NCI-H82 (cell line): Measurements from ENCODE around the gene PCDHGB4.
"Not testable (repeated sequence)": the region's sequence is repeated elsewhere in the genome, so short reads cannot be mapped to it uniquely, and the experiment has no call there.

Experiments
- DNase-seq: peaks from one replicate; lab custom pipeline; 2025; lab: John Stamatoyannopoulos, UW

Gene PCDHGB4

GRCh38 chr5:141366016-141366896, 21.2 kb upstream of the PCDHGB4 start:
- DNase-seq: no peak

DNA sequence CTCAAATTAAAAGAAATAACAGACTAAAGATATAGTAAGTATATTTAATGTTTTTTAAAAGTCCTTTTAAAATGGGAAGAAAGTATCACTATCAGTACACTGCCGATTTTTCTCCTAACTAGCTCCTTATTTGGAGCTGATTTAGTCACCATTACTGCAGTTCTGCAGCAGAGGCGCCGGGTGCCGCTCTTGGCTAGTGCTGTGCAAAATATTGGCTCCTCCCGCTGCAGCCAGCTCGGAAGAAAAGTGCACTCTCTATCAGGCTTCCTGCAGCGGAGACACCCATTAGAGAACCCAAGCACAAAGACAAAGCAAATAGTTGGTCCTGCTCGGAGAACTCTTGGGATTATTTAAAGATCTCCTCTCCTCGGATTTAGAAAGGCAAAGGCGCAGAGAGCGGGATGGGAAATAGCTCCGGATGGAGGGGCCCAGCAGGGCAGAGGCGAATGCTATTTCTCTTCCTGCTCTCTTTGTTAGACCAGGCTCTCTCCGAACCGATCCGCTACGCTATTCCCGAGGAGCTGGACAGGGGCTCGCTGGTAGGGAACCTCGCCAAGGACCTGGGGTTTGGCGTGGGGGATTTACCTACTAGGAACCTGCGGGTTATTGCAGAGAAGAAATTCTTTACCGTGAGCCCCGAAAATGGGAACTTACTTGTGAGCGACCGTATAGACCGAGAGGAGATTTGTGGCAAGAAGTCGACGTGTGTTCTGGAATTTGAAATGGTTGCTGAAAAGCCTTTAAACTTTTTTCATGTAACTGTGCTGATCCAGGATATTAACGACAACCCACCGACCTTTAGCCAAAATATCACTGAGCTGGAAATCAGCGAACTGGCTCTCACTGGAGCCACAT, 17.3 kb upstream of the PCDHGB4 start, which contains the start of gene PCDHGB3:
PCDHGB3 (plus strand) TSS at position 249 of the 855 bp plus-strand sequence; CDS start at position 402, 153 bp downstream.
- DNase-seq: peak; percentile 0

- DNase-seq: no peak
These were observed 15.7 kb upstream of the PCDHGB4 start for GRCh38 chr5:141371572-141372475.

DNA sequence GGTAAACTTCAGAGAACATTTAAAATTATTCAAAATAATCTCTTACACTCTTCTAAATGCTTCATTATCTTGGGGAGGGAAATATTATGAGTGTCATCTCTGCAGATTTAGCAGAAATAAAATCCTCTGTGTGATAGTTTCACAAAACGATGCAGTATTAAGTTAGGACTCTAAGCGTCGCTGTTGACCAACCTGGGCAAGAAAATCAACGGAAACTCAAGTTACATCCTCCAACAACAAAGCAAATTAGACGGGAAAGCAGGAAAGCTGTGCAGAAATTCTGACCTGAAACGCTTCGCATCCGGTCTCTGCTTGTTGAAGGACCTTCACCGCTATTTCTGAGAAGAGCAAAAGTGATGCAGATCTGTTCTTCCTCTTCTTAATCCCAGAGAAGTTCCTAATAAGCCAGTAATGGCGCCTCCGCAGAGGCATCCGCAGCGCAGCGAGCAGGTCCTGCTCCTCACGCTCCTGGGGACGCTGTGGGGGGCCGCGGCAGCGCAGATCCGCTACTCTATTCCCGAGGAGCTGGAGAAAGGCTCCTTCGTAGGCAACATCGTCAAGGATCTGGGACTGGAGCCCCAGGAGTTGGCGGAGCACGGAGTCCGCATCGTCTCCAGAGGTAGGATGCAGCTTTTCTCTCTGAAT, 13.7 kb upstream of the PCDHGB4 start, which contains the start of gene PCDHGA6:
PCDHGA6 (plus strand) TSS at position 219 of the 645 bp plus-strand sequence; CDS start at position 412, 193 bp downstream.
- DNase-seq: no peak

- DNase-seq: no peak
These were observed 12.9 kb upstream of the PCDHGB4 start for GRCh38 chr5:141374627-141375026.

DNA sequence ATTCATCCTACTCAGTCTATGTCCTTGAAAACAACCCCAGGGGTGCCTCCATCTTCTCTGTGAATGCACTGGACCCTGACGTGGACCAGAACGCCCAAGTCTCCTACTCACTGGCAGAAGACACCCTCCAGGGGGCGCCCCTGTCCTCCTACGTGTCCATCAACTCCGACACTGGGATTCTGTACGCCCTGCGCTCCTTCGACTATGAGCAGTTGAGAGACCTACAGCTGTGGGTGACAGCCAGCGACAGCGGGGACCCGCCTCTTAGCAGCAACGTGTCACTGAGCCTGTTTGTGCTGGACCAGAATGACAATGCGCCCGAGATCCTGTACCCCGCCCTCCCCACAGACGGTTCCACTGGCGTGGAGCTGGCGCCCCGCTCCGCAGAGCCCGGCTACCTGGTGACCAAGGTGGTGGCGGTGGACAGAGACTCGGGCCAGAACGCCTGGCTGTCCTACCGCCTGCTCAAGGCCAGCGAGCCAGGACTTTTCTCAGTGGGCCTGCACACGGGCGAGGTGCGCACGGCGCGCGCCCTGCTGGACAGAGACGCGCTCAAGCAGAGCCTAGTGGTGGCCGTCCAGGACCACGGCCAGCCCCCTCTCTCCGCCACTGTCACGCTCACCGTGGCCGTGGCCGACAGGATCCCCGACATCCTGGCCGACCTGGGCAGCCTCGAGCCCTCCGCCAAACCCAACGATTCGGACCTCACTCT, 11.9 kb upstream of the PCDHGB4 start:
- DNase-seq: not testable (repeated sequence)

DNA sequence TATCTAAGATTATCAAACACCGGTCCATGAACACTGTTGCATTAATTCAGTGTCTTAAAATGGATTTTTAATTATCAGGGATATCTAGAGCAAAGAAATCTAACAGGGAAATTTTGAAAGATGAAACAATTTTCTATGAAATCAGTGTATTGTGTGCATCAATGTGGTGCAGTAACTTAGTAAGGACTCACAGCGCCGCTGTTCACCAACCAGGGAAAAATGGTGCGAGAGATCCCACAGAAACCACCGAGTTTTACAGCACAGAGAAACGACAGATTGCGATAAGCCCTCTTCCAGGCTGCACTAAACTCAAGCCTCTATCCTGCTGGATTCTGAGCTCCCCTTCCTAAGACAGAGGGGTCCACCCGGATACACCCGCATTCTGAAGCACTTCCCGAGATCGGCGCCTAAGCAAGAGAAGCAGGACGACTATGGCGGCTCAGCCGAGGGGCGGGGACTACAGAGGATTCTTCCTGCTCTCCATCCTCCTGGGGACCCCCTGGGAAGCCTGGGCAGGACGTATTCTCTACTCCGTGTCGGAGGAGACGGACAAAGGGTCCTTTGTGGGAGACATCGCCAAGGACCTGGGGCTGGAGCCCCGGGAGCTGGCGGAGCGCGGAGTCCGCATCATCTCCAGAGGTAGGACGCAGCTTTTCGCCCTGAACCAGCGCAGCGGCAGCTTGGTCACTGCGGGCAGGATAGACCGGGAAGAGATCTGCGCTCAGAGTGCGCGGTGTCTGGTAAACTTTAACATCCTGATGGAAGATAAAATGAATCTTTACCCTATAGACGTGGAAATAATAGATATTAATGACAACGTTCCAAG, 4.8 kb upstream of the PCDHGB4 start, which contains the start of gene PCDHGA7:
PCDHGA7 (plus strand) TSS at position 274 of the 826 bp plus-strand sequence; CDS start at position 432, 158 bp downstream.
- DNase-seq: peak; percentile 53

- DNase-seq: no peak
These were observed 4.2 kb upstream of the PCDHGB4 start for GRCh38 chr5:141383345-141383744.

DNA sequence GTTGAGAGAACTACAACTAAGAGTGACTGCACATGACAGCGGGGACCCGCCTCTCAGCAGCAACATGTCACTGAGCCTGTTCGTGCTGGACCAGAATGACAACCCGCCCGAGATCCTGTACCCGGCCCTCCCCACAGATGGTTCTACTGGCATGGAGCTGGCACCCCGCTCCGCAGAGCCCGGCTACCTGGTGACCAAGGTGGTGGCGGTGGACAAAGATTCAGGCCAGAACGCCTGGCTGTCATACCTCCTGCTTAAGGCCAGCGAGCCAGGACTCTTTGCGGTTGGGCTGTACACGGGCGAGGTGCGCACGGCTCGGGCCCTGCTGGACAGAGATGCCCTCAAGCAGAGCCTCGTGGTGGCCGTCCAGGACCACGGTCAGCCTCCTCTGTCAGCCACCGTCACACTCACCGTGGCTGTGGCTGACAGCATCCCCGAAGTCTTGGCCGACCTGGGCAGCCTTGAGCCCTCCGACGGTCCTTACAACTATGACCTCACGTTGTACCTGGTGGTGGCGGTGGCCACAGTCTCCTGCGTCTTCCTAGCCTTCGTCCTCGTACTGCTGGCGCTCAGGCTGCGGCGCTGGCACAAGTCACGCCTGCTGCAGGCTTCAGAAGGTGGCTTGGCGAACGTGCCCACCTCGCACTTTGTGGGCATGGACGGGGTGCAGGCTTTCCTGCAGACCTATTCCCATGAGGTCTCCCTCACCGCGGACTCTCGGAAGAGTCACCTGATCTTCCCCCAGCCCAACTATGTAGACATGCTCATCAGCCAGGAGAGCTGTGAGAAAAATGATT, 2.8 kb upstream of the PCDHGB4 start:
- DNase-seq: no peak

DNA sequence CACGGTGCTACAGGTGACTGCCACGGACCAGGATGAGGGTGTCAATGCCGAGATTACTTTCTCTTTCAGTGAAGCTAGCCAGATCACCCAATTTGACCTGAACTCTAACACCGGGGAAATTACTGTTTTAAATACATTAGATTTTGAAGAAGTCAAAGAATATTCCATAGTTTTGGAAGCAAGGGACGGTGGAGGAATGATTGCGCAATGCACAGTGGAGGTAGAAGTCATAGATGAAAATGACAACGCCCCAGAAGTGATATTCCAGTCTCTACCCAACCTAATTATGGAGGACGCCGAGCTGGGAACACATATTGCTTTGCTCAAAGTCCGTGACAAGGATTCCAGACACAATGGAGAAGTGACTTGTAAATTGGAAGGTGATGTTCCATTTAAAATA, 1.2 kb downstream of the PCDHGB4 start:
- no peak for DNase-seq

DNA sequence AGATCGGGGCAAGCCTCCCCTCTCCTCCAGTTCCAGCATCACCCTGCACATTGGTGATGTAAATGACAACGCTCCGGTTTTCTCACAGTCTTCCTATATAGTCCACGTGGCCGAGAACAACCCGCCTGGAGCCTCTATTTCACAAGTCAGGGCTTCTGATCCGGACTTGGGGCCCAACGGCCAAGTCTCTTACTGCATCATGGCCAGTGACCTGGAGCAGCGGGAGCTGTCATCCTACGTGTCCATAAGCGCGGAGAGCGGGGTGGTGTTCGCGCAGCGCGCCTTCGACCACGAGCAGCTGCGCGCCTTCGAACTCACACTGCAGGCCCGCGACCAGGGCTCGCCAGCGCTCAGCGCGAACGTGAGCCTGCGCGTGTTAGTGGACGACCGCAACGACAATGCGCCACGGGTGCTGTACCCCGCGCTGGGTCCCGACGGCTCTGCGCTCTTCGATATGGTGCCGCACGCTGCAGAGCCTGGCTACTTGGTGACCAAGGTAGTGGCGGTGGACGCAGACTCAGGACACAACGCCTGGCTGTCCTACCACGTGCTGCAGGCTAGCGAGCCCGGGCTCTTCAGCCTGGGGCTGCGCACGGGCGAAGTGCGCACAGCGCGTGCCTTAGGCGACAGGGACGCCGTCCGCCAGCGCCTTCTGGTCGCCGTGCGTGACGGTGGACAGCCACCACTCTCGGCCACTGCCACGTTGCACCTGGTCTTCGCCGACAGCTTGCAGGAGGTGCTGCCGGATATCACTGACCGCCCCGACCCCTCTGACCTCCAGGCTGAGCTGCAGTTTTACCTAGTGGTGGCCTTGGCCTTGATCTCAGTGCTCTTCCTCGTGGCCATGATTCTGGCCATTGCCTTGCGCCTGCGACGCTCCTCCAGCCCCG, 1.9 kb downstream of the PCDHGB4 start:
- DNase-seq: no peak

DNA sequence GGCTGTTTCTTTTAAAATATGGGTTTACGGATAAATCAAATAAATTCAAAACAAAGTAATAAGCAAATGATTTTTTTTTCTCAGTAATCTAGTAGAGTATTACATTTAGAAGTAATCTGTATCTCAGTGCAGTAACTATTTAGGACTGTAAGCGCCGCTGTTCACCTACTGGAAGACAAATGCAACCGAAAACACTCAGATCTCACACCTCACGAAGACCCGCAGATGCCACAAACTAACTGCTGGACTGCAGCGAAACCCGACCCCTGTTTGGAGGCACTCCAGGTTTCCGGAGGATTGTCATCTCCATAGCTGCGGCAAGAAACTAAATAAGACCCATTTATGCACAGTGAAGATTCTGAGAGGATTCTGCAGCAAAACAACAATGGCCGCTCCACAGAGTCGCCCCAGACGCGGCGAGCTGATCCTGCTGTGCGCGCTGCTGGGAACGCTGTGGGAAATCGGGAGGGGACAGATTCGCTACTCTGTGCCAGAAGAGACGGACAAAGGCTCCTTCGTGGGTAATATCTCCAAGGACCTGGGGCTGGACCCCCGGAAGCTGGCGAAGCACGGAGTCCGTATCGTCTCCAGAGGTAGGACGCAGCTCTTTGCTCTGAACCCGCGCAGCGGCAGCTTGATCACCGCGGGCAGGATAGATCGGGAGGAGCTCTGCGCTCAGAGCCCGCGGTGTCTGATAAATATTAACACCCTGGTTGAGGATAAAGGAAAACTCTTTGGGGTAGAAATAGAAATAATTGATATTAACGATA, 5.1 kb downstream of the PCDHGB4 start, which contains the start of gene PCDHGA8:
PCDHGA8 (plus strand) TSS at position 205 of the 770 bp plus-strand sequence; CDS start at position 386, 181 bp downstream.
- no peak for DNase-seq

GRCh38 chr5:141393267-141393666, 5.8 kb downstream of the PCDHGB4 start:
- DNase-seq: no peak

DNA sequence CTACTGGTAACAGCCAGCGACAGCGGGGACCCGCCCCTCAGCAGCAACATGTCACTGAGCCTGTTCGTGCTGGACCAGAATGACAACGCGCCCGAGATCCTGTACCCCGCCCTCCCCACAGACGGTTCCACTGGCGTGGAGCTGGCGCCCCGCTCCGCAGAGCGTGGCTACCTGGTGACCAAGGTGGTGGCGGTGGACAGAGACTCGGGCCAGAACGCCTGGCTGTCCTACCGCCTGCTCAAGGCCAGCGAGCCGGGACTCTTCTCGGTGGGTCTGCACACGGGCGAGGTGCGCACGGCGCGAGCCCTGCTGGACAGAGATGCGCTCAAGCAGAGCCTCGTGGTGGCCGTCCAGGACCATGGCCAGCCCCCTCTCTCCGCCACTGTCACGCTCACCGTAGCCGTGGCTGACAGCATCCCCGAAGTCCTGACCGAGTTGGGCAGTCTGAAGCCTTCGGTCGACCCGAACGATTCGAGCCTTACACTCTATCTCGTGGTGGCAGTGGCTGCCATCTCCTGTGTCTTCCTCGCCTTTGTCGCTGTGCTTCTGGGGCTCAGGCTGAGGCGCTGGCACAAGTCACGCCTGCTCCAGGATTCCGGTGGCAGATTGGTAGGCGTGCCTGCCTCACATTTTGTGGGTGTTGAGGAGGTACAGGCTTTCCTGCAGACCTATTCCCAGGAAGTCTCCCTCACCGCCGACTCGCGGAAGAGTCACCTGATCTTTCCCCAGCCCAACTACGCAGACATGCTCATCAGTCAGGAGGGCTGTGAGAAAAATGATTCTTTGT, 7.1 kb downstream of the PCDHGB4 start:
- not testable (repeated sequence) for DNase-seq

GRCh38 chr5:141397756-141398551, 10.5 kb downstream of the PCDHGB4 start, which contains the start of gene PCDHGB5:
TSS of gene PCDHGB5 (plus strand) at chr5:141397947. CDS start at chr5:141398128, 181 bp downstream.
- DNase-seq: not testable (repeated sequence)
